Raji (cell line): Measurements from ENCODE around the gene PLXDC2.

ENCODE experiments used
- POLR2A ChIP-seq: IDR thresholded peaks from 2 replicates; pipeline ENCODE4 v1.6.1; 2011; ENCODE audit warnings: low read depth, low read length, control low read depth; ENCODE audit not compliant: insufficient read depth

Gene PLXDC2

DNA sequence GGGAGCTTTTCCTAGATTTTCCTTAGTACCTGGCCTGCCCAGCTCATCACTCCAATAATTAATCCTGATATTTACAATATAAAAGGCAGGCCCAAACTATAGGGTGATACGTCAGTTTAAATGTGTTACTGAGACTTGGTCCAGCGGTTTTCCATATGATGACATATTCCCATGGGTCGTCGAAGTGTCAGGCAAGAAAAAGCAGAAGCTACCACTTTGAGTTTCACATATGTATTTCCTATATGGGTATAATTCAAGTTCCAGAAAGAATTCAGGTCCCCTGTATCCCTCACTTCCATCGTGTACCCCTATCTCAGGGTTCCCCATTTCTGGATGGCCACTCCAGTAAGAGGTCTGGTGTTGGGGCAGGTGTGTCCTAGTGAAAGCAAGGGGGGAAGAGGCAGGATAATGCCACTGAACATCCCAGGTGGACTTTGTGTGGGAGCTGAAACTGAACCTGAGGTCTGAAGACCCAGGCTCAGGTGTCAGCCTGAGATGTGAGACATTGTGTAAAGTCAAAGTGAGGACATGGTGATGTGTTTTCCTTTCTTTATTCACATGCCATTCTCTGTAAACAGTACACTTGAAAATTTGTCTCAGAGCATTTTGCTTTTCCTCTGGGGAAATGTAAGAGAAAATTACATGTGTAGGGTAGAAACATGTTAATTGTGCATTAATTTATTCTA, 167.8 kb downstream of the PLXDC2 start:
- TF ChIP-seq POLR2A, result no peak

DNA sequence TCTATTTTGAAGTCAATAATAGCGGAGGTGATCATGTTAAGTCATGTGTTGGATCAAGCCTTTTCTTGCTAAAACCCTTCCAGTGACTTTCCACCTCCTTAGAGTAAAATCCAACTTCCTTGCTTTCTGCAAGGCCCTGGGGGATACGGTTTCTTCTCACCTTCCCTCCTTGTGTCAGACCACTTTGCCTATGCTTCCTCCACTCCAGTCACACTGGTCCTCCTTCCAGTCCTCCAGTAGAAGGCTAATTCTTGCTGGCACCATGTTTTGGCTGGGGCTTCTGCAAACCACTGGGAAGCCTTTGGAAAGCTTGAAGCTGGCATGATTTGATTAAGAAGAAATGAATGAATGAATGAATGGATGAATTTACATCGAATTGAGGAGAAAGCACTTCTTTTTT, 169.5 kb downstream of the PLXDC2 start:
- TF ChIP-seq POLR2A, result no peak

DNA sequence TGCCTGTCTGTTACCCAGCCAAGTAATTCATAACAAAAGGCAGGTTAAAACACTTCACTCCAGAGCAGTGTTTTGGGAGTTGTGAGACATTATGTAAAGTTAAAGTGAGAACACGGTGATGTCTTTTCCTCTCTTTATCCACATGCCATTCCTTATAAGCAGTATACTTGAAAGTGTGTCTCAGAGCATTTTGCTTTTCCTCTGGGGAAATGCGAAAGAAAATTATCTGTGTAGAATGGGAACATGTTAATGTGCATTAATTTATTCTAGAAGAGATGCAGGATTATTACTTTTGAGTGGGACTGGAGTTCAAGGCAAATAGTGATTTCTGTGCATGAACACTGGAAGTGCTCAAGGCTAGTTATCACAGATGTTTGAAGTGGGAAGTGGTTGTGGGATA, 170.4 kb downstream of the PLXDC2 start:
- no peak for TF ChIP-seq POLR2A

DNA sequence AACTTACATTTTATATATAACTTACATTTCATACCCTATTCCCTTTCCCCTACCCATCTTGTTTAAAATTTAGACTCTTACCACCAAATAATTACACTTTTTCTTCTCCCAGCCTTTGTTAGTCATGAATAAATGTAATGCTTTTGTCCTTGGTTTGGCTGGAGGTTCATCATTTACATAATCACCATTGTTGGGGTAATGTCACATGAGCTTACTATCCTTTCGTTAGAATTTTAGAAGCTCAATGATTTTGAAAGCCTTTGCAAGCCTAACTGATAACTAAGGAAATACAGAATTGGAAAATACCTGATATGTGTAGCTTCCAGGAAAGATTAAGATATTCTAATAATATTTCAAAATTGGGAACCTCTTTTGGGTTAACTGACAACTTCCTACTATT, 171.7 kb downstream of the PLXDC2 start:
- TF ChIP-seq POLR2A, result no peak

DNA sequence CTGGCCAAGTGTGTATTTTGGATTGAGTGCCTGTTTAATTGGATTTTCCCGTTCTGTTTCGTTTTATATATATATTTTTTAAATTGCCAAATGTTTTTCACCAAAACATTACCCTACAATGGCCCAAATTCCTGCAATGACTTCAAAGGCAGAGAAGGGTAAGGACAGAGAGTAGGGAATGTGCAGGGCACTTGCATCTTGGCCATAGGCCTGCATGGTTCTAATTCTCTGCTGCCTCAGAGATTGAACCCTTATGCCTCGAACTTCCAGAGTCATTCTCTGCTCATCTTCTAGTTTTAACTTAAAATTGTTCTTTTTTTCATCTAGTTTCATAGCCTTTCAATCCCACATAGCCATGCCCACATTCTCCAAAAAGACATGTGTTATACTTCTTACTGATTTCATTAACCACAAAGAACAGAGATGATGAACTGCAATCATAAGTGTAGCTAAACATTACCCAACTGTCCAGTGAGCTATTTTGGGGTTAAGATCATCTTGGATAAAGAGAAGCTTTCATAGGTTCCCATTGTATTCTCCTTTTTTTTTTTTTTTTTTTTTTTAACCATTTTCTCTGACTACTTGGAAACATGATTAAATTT, 177.6 kb downstream of the PLXDC2 start:
- TF ChIP-seq POLR2A, result no peak

DNA sequence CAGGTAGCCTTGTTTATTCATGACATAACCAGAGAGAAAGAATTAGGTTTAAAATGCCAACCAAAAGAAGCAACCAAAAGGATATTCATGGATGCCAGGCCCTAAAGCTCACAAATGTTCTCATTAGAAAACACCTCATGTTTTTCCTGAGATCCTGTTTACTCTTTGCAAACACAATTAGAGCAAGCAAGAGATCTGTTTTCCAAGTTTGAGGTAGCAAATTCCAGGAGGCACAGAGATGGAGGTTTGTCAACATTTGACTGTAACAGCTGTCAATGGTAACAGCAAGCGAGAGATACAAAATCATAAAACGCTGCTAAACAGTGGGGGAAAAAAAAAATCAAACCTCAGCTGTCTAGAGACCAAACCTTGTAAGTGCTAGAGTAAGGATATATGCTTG, 182.2 kb downstream of the PLXDC2 start:
- TF ChIP-seq POLR2A, result no peak

DNA sequence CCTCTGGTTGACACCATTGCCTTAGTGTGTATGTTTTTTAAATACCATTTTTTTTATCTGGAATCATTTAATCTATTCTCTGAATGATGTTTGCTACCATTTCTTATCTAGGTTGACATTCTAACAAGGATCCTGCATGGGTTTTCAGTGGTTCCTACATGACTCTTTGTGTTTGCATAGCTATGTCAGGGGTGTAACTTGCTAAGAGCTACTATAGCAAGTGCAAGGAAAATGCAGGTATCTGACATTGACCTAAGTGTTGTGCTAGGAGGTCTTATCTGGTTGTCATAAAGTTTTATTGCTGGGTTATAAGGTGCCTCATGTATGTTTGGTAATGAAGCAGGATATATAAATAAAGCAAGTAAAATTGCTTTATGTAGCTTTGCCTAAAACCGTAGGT, 183.2 kb downstream of the PLXDC2 start:
- TF ChIP-seq POLR2A, result no peak

DNA sequence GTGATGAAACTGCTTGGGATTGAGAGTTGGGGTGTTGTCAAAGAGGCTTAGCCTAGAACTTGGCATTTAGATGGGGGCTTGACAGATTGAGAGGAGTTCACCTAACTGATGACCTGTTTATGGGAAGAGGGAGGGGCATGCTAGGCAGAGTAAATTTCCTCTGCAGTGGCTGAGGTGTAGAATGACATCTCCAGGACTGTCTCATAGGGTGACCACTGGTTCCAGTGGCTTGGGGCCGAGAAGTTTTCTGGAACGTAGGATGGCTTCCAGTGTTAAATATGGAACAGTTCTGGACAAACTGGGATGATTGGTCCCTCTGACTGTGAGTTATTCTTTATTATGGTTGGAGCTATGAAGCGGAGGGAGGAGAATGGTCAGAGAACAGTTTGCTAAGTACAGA, 186.4 kb downstream of the PLXDC2 start:
- TF ChIP-seq POLR2A, result no peak

DNA sequence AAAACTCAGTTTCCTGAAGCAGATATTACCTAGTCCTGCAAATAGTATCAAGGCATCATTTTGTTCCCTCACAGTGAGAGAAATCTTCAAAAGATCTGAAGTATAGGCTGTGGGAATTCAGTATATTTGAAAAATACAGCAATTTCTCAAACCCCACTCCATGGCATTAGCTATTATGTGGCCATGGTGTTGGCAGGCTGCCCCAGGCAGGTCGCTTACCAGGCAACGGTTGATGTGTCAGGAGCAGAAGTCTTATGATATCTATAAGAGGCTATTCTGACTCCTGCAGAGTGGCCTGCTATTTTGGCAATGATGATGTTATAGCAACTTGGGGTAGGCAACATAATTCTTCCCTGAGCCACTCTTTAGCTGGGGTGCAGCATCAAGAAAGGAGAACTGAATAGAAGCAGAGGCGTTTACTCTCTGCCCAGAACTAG, 187.9 kb downstream of the PLXDC2 start:
- TF ChIP-seq POLR2A, result no peak

DNA sequence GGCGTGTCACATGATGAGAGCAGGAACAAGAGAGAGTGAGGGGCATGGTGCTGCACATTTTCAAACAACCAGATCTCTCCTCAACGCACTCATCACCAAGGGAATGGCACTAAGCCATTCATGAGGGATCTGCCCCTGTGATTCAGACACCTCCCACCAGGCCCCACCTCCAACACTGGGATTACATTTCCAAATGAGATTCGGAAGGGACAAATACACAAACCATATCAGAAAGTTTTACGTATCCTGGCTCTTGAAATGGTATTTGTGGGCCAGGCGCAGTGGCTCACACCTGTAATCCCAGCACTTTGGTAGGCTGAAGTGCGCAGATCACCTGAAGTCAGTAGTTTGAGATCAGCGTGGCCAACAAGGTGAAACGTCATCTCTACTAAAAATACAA, 189.4 kb downstream of the PLXDC2 start:
- no peak for TF ChIP-seq POLR2A

DNA sequence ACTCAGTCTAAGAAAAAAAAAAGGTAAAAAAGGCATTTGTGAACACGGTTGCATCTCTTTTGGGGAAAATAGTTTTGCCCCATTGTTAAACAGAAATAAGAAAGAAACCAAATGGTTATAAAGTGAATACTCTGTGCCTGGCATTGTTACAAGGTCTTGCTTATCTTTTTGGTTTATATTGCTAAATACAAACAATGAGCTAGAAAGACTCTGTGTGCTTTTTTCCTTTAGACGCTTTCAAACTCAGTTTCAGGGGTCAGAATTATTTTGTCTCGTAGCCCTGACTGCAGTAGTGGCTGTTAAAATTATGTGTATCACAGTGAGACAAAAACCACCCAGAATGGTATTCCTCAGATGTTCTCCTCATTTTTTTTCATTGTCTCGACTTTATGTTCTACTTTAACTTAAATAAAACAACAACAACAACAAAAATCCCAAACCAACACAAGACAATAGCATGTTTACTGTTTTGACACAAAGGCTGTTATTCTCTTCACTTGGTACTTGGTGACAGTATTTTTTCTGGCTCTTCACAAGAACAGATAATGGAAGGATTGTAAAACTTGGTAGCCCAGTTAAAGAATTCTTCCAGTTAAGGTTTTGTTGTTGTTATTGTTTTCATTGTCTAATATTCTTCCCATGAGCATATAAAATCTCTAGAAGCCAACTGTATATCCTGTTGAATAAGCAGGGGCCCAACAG, 190.1 kb downstream of the PLXDC2 start:
- no peak for TF ChIP-seq POLR2A

DNA sequence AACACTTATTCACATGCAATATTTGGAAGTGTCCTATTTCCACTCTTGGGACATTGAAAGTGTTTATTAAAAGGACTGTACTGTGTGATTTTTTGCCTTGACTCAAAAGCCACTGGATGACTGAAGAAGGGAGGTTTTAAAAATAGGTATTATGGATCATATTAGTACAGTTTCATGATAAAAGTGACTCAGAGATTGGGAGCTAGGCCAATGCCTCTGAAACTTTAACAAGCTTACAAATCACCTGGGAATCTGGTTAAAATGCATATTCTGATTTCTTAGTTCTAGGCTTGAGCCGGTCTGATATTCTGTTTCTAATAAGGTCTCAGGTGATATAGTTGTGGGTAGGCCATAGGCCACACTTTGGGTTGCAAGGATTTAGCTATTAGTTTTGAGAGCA, 191.2 kb downstream of the PLXDC2 start:
- TF ChIP-seq POLR2A, result no peak

DNA sequence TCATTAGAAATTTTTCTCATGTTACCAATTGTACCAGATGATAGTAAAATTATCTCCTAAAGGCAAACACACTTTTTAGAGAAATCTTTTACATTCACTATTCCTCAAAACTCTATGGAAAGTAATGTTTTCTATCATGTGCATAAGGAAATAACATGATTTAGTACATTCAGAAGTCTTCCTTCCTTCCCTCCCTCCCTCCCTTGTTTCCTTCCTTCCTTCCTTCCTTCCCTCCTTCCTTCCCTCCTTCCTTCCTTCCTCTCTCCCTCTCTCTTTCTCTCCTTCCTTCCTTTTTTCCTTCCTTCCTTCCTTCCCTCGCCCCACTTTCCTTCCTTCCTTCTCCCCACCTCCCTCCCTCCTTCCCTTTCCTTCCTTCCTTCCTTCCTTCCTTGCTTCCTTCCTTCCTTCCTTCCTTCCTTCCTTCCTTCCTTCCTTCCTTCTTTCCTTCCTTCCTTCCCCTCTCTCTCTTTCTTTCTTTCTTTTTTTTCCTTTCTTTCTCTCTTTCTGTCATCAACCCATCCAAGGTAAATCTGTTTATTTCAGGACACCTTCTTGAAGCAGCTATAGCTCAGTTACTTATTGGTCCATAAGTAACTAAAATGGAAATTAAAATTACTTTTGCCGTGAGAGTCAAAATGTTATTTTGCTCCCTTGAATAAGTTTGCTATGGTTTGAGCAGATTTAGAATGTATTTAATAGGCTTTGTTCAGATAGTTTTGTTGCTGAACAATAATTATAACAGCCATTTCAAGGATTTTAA, 197.9 kb downstream of the PLXDC2 start:
- TF ChIP-seq POLR2A, result no peak

DNA sequence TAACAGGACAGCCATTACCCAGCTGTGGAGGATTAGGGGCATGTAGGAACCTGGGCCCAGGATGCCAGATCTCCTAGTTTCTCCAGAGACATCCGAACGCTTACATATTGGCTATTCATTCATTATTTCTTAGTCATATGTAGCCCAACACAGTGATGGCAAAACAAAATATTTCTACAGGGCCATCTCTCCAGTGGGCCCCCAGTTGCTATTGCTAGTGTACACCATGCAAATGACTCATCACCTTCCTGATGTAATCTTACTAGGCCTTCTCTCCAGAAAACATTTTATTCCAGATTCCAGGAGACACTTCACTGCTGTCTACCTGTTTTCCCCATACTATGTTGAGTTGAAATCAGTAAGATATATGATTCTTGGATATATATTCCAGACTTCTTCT, 201.7 kb downstream of the PLXDC2 start:
- TF ChIP-seq POLR2A, result no peak

DNA sequence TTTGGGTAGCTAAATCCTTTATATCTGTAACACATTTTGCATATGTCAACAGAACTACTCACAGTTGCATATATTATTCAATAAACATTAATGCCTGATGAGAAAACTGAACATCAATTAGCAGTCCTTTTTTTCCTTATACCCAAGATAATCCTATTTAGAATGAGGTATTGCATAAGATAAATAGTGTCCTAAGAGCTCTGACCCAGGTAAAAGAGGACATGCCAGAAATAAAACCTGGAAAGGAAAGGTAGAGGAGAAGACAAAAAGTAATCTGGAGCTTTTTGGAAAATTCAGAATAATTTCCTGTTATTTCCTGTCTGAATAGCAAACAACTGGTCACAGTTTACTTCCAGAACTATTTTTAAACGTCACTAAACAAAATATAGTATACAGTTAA, 204.4 kb downstream of the PLXDC2 start:
- TF ChIP-seq POLR2A, result no peak

DNA sequence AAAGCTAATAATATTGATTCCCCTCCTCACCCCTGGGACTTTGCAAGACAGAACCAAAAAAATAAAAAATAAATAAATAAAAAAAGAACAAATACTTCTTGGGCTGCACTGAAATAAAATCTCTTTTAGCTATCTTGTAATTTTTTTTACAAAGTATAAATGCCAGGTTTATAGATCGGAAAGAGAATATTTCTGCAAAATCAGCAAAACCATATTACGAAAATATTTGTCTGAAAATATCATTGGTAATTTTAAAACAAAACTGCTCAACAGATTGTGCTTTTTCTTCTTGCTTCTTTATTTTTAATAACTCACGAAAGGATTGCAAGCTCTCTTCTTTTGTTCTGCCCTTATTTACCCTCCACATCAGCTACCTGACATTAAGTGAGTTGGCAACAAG, 213.3 kb downstream of the PLXDC2 start:
- TF ChIP-seq POLR2A, result no peak

DNA sequence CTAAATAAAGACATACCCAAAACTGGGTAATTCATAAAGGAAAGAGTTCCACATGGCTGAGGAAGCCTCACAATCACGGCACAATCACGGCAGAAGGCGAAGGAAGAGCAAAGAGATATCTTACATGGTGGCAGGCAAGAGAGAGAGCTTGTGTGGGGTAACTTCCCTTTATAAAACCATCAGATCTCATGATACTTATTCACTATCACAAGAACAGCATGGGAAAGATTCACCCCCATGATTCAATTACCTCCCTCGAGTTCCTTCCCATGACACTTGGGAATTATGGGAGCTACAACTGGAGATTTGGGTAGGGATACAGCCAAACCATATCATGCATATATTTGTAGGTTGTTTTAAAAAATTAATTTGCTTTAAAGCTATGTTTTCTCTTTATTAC, 217.2 kb downstream of the PLXDC2 start:
- no peak for TF ChIP-seq POLR2A
